TTC549 (cell line): ENCODE data around the gene OLFML3.
"Not testable (repeated sequence)": the region's sequence is repeated elsewhere in the genome, so short reads cannot be mapped to it uniquely, and the experiment has no call there.

Source experiments
- FAIRE-seq: peaks from 2 replicates; lab custom pipeline; 2012; peaks lifted over from hg19 to GRCh38; lab: Jason Lieb, UNC

Gene OLFML3

DNA sequence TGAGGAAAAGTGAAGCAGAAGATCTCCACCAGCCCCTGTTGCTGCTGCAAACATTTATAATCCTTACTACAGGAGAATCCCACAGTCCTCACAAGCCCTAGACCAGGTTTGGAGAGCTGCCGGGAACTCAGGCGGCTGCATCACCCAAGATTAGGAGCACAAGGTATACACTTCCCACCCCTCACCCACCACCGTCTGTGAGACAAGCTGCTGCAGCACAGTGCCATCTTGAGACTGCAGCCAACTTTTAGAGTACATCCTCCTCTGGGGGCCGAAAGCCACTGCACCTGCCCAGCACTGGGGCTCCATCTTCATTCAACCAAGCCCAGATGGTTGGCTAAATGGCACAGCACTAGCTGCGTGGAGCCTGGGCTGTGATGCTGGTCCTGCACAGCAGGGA, 13.8 kb downstream of the OLFML3 start:
- FAIRE-seq, result no peak

GRCh38 chr1:113993766-113994165, 14.5 kb downstream of the OLFML3 start:
- no peak for FAIRE-seq

GRCh38 chr1:113995382-113995781, 16.1 kb downstream of the OLFML3 start:
- FAIRE-seq, result no peak

- FAIRE-seq, result no peak
These were observed 19.1 kb downstream of the OLFML3 start for GRCh38 chr1:113998361-113998760.

- FAIRE-seq, result no peak
These were observed 20.0 kb downstream of the OLFML3 start for GRCh38 chr1:113999233-113999632.

GRCh38 chr1:113999799-114000198, 20.5 kb downstream of the OLFML3 start:
- FAIRE-seq, result no peak

DNA sequence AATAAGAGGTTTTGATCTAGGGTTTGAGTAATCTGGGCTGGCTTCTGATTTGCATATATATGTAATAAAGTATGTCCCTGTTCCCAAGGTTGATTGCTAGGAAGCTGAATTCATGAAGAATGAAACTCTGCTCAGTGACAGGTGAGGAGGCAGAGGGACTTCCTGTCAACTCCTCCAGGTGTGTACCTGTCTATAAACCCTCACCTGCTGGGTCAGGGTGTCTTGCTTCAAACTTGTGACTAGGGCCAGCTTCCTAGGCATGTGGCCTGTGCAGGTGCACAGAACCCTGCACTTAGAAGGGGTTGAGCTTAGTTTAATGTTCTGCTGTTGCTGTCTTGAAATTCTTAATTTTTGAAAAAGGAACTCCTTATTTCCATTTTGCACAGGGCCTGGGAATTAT, 21.1 kb downstream of the OLFML3 start:
- FAIRE-seq, result no peak

DNA sequence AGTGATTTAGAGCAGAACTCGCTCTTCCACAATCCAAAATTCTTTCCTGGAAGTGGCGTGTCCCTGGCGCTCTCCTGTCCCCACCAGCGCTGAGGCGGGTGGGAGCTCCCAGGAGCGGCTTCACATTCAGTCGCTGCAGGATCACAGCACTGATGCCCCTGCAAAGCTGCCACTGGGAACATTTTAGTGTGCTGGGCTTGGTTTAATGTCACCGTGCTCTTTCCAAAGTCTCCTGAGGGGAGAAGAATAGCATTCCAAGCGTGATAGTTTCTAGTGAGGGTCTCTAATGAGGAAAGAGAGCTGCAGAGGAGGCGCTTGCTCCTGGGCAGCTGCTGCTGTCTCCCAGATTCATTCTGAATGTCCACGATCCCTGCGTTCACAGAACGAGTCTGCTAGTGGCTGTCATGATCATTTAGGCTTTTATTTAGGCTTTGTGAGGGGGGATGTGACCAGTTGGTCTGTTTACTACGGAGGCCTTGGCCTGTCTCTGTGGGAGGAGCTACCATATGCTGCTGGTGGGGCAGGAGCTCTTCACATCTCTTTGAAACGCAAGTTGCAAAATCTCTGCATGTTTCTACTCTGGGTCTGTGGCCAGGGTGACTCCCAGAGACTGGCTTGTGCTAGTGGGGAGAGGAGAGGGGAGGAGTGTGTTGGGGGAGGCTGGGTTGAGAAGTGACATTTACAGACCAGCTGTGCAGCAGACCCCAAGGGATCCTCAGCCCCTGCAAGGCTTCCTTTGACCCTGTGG, 23.4 kb downstream of the OLFML3 start:
- no peak for FAIRE-seq

DNA sequence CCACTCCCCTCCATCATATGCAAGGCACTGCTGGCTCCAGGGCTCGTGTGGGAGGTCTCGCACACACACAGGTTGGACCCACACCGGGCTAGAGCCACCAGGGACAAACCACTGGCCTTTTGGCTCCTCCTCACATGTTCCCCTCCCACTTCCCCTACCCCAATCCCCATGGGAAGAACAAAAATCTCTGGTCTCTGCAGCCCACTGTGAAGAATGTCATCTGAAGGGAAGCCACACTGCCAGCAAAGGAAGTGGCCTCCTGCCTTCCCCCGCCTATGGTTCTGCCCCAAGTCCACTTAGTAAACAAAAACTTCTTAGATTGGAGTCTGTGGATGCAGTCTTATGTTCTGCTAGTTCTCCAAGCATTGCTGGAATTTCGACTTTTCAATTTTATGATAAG, 24.2 kb downstream of the OLFML3 start:
- no peak for FAIRE-seq

DNA sequence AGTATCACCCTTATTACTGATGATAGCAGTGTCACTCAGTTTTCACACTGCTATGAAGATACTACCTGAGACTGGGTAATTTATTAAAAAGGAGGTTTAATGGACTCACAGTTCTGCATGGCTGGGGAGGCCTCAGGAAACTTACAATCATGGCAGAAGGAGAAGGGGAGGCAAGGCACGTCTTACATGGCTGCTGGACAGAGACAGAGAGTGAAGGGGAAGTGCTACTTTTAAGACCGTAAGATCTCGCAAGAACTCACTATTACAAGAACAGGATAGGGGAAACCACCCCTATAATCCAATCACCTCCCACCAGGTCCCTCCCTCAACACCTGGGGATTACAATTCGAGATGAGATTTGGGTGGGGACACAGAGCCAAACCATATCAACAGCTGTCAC, 27.6 kb downstream of the OLFML3 start:
- not testable (repeated sequence) for FAIRE-seq

GRCh38 chr1:114008480-114008941, 29.2 kb downstream of the OLFML3 start:
- no peak for FAIRE-seq

- no peak for FAIRE-seq
These were observed 29.7 kb downstream of the OLFML3 start for GRCh38 chr1:114008993-114009392.

DNA sequence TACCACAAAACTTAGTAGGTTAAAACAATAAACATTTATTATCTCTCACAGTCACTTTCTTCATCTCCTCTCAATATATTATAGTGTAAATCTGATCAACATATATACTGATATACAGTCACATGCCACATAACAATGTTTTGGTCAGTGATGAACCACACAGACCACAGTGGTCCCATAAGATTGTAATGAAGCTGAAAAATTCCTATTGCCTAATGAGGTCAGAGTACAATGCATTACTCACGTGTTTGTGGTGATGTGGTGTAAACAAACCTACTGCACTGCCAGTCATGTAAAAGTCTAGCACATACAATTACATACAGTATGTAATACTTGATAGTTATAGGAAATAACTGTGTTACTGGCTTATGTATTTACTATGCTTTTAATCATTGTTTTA, 30.1 kb downstream of the OLFML3 start:
- FAIRE-seq, result no peak

DNA sequence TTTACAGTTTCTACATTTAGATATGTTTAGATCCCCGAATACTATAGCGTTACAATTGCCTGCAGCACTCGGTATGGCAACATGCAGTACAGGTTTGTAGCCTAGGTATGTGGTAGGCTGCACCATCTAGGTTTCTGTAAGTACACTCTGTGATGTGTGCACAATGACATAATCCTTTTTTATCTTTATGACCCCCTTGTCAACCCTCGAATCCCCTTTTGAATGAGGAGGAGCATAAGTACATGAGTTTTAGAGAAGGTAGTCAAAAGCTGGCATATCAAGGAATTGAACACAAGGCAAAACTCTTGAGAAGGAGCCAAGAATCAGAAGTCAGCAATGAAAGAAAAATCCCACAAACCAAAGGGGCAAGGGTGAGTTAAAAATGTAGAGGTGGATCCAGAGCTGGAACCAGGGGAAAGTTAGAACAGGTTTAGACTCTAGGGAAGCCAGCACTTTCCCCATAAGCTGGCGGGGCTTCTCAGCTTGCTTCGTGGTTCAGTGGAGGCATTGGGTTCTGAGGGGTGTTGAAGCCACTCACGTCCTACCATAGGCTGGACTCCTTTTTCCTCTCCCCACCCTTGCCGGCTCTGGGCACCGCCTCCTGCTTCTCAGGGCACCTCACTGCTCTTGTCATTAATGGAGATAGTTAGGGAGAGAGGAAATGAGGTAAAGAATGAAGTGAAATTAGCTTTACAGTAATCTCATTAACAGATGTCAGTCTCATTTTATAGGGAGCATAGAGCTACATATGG, 31.3 kb downstream of the OLFML3 start:
- no peak for FAIRE-seq

DNA sequence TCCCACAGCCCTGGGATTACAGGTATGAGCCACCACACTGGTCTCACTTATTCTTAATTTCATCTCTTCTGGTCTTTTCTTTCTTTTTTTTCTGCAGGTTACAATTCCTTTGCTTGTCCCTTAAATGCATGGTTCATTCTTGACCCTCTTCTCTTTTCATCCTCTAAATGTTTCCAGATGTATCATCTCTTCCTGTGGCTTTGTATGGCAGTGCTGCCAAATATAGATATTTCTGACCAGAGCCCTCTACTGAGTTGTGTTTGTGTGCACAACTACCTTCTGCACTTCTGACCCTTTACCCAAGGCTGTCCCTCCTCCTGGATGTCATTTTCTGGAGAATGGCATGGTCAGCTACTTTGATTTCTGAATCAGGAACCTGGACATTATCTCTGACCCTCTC, 32.5 kb downstream of the OLFML3 start:
- FAIRE-seq, result no peak

GRCh38 chr1:114015075-114015474, 35.8 kb downstream of the OLFML3 start:
- FAIRE-seq, result no peak

DNA sequence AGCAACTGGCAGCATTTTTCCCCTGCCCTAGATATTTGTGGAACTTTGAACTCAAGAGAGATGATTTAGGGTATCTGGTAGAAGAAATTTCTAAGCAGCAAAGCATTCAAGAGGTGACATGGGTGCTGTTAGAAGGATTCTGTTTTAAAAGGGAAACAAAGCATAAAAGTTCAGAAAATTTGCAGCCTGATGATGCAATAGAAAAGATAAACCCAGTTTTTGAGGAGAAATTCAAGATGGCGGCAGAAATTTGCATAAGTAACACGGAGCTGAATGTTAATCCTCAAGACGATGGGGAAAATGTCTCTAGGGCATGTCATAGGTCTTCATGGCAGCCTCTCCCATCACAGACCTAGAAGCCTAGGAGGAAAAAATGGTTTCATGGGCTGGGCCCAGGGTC, 40.5 kb downstream of the OLFML3 start:
- not testable (repeated sequence) for FAIRE-seq

- FAIRE-seq, result no peak
These were observed 42.4 kb downstream of the OLFML3 start for GRCh38 chr1:114021665-114022099.

GRCh38 chr1:114022877-114023276, 43.6 kb downstream of the OLFML3 start:
- no peak for FAIRE-seq

DNA sequence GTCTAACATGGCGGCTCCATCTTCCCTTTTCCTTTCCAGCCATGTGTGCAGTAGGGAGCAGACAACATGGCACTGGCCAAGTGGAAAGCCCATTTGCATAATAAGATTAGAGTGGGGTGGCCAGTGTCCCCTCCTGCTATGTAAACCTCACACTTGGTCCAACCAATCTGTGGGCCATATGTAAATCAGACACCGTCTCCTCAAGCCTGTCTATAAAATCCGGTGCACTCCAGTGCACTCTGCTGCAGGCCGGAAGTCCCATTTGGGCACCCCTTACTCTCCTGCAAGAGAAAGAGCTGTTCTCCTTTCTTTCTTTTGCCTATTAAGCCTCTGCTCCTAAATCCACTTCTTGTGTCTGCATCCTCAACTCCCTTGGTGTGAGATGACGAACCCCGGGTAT, 44.1 kb downstream of the OLFML3 start:
- FAIRE-seq, result no peak

DNA sequence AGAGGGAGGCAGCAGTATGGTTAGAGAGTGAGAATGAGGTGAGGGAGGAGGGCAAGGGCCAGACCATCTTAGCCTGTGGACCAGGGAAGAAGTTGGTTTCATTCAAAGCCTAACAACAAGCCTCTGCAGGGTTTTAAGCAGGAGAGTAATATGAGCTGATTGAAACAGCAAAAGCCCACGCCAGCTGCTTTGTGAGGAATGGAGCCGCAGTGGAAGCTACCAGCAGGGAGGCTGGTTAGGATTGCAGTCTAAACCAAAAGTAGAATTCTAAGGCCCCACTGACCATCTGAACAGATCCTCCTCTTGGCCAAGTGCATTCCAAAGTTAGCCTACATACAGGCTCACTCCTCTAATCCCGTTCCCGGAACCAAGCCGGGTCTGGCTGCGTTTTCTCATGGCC, 44.8 kb downstream of the OLFML3 start:
- no peak for FAIRE-seq

DNA sequence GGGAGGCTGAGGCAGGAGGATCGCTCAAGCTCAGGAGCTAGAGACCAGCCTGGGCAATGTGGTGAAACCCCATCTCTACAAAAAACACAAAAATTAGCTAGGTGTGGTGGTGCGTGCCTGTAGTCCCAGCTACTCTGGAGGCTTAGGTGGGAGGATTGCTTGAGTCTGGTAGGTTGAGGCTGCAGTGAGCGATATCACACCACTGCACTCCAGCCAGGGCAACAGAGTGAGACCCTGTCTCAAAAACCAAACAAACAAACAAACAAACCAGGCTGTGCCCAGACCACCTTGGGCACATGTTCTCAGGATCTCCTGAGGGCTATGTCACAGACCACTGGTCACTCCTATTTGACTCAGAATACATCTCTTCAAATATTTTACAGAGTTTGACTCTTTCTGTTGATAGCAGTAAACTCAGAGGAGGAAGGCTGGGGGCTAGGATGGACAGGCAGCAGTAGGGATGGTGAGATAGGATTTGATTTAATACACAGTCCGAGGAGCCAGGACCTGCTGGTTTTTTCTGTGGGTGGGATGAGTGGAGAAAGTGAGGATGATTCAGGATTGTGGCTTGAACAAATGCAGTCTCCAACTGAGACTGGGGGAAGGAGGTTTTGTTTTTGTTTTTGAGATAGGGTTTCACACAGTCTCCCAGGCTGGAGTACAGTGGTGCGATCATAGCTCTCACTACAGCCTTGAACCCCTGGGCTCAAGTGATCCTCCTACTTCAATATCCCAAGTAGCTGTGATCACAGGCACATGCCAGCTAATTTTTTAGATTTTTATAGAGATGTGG, 46.5 kb downstream of the OLFML3 start:
- FAIRE-seq, result no peak

DNA sequence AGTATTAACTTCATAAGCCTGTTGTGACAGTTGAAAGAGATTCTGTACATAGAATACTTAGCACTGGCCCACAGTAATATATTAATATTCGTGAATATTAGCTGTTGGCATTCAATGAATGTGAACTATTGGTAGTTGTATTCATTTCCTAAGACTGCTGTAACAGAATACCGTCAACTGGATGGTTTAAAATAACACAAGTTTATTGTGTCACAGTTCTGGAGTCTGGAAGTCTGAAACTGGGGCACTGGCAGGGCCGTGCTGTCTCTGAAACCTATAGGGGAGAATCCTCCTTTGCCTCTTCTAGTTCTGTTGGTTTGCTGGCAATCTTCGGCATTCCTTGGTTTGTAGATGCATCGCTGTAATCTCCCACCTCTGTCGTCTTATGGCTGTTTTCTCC, 47.5 kb downstream of the OLFML3 start:
- FAIRE-seq, result no peak
